Osteocyte (in vitro differentiated cells): ENCODE measurements around the gene TDRD9. TPM values are rescaled to one million over a fixed set of nuclear protein-coding genes. Genes with fewer than 3 reads are reported as not detected.
"Not testable (repeated sequence)": the region's sequence is repeated elsewhere in the genome, so short reads cannot be mapped to it uniquely, and the experiment has no call there.

Source experiments
- DNase-seq: peaks from one replicate; pipeline ENCODE4 v3.0.0; 2021; ENCODE audit warnings: mixed read lengths; ENCODE audit not compliant: unreplicated experiment; ENCODE audit errors: extremely low spot score
- H3K27ac Mint-ChIP-seq: one replicate; pipeline ENCODE4 v1.8.0; 2021; ENCODE audit warnings: mild to moderate bottlenecking, mixed read lengths; ENCODE audit not compliant: unreplicated experiment
- H3K27me3 Mint-ChIP-seq: one replicate; pipeline ENCODE4 v1.8.0; 2021; ENCODE audit warnings: mixed read lengths; ENCODE audit not compliant: unreplicated experiment
- H3K36me3 Mint-ChIP-seq: one replicate; pipeline ENCODE4 v1.8.0; 2021; ENCODE audit warnings: mixed read lengths; ENCODE audit not compliant: unreplicated experiment
- H3K4me1 Mint-ChIP-seq: one replicate; pipeline ENCODE4 v1.8.0; 2021; ENCODE audit warnings: mixed read lengths; ENCODE audit not compliant: unreplicated experiment
- H3K4me3 Mint-ChIP-seq: one replicate; pipeline ENCODE4 v1.8.0; 2021; ENCODE audit warnings: mild to moderate bottlenecking, moderate library complexity, mixed read lengths; ENCODE audit not compliant: unreplicated experiment
- H3K9me3 Mint-ChIP-seq: one replicate; pipeline ENCODE4 v1.8.0; 2021; ENCODE audit warnings: mixed read lengths; ENCODE audit not compliant: unreplicated experiment
- total RNA-seq: library from RNA; stranded (reverse); gene quantifications from 2 replicates; pipeline ENCODE4 v1.2.1, GENCODE V29; 2021
- TF ChIP-seq, protein P1 (sequence below): fragments of 200-600 bp; sonication (generic); IDR thresholded peaks from 2 replicates; pipeline ENCODE4 v1.5.0; 2021; ENCODE audit warnings: antibody characterized with exemption, mild to moderate bottlenecking, moderate library complexity

TDRD9 gene
- total RNA-seq, 1 donor from 2014 or later = not detected

DNA sequence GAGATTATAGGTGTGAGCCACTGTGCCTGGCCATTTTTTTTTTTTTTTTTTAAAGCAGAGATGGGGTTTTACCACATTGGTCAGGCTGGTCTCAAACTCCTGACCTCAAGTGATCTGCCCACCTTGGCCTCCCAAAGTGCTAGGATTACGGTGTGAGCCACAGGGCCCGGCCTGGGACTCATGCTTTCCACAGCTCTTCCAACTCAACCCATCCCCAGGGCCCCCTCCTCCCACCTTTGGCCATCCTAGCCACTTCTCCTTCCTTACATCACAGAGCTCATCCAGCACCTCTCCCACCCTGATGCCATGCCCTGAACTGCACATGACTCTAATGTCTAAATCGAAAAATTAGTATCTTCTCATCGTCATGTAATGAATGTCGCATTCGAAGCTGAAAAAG is 12.6 kb upstream of the TDRD9 start:
- TF ChIP-seq, protein P1, sequence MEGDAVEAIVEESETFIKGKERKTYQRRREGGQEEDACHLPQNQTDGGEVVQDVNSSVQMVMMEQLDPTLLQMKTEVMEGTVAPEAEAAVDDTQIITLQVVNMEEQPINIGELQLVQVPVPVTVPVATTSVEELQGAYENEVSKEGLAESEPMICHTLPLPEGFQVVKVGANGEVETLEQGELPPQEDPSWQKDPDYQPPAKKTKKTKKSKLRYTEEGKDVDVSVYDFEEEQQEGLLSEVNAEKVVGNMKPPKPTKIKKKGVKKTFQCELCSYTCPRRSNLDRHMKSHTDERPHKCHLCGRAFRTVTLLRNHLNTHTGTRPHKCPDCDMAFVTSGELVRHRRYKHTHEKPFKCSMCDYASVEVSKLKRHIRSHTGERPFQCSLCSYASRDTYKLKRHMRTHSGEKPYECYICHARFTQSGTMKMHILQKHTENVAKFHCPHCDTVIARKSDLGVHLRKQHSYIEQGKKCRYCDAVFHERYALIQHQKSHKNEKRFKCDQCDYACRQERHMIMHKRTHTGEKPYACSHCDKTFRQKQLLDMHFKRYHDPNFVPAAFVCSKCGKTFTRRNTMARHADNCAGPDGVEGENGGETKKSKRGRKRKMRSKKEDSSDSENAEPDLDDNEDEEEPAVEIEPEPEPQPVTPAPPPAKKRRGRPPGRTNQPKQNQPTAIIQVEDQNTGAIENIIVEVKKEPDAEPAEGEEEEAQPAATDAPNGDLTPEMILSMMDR = no peak
- H3K27me3 Mint-ChIP-seq = no peaks in the 10 kb centered on the region
- peaks cover 29% of the 10 kb centered on the region for H3K36me3 Mint-ChIP-seq
- H3K4me1 Mint-ChIP-seq = peaks cover 10% of the 10 kb centered on the region
- no peak overlapping the region for H3K27ac Mint-ChIP-seq
- no peaks in the 10 kb centered on the region for H3K9me3 Mint-ChIP-seq
- DNase-seq = no peak
- H3K4me3 Mint-ChIP-seq = no peak overlapping the region

DNA sequence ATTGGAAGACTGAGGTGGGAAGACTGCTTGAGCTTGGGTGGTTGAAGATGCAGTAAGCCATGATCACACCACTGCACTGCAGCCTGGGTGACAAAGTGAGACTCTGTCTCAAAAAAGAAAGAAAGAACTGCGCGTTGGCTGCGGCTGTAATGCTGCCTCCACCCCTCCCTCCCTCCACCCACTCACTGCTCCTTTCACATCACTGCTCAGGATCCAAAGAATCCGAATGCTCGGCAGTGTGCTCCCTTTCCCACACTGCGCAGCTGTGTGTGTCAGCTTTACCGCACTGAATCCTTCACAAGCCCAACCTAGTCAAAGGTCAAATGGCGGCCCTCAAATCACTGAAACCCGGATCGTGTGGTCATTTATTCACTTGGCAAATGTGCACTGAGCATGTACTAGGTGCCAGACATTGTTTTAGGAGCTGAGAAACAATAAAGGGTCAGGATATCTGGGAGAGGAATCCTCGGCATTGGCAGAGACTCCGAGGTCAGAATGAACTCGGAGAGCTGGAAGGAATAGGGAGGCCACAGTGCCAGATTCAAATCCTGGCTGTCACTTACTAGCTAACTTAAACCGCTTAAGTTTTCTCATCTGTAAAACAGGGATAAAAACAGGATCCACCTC is 11.5 kb upstream of the TDRD9 start:
- no peaks in the 10 kb centered on the region for H3K9me3 Mint-ChIP-seq
- DNase-seq = no peak
- peaks cover 27% of the 10 kb centered on the region for H3K36me3 Mint-ChIP-seq
- H3K27ac Mint-ChIP-seq = no peak overlapping the region
- peaks cover 14% of the 10 kb centered on the region for H3K4me1 Mint-ChIP-seq
- no peak overlapping the region for H3K4me3 Mint-ChIP-seq
- TF ChIP-seq, protein P1 = no peak
- no peaks in the 10 kb centered on the region for H3K27me3 Mint-ChIP-seq

- Mint-ChIP-seq H3K4me3 (peak overlapping the region; percentile 87), H3K36me3 (no peaks in the 10 kb centered on the region), H3K27me3 (peaks cover 8% of the 10 kb centered on the region), H3K27ac (peak overlapping the region; percentile 77), H3K4me1 (peaks cover 14% of the 10 kb centered on the region), H3K9me3 (no peaks in the 10 kb centered on the region)
- peak; percentile 98 for DNase-seq
- TF ChIP-seq, protein P1 = peak; percentile 98
These were observed 7.0 kb upstream of the TDRD9 start for GRCh38 chr14:103920981-103921854.

- H3K27ac Mint-ChIP-seq, DNase-seq, H3K9me3 Mint-ChIP-seq, H3K36me3 Mint-ChIP-seq, H3K27me3 Mint-ChIP-seq: not testable (repeated sequence)
- Mint-ChIP-seq H3K4me1 (peaks cover 14% of the 10 kb centered on the region), H3K4me3 (peak overlapping the region; percentile 87)
These were observed 6.4 kb upstream of the TDRD9 start for GRCh38 chr14:103921855-103922200.

DNA sequence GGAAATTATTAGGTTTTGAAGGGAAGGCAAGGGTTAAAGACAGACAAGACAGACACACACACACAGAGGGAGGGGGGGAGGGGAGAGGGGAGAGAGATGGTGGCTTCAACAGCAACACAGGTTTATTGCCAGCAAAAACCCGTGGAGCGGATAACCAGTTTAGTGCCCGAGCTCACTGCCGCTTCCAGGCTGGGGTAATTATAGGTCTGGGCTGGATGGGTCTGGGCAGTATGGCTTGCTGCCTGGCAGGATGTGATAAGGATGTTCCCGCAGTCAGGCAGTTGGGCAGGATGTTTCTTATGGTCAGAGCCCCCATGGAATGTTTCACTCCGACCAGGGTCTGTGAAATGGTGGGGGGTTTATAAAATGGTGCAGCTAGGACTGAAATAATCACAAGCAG is 4.4 kb upstream of the TDRD9 start:
- Mint-ChIP-seq H3K36me3 (no peaks in the 10 kb centered on the region), H3K4me3 (no peak overlapping the region), H3K4me1 (peaks cover 14% of the 10 kb centered on the region), H3K27me3 (peaks cover 8% of the 10 kb centered on the region), H3K27ac (no peak overlapping the region), H3K9me3 (no peaks in the 10 kb centered on the region)
- no peak for DNase-seq
- TF ChIP-seq, protein P1 = no peak
